Tibial nerve (tissue), 3 donors: ENCODE data around the gene PPARGC1A.

Experiments
- CTCF ChIP-seq, 5 experiments: fragments of 200-600 bp in 3 of 5; fragments of 450-650 bp in 2 of 5; sonication (generic) in 3 of 5; IDR thresholded peaks; one replicate each; pipeline ENCODE4 v1.5.1; 2016 to 2019; ENCODE audit warnings: antibody characterized with exemption in 5 of 5, mild to moderate bottlenecking in 3 of 5, moderate library complexity in 2 of 5
- POLR2A ChIP-seq, 2 donors: fragments of 450-650 bp; IDR thresholded peaks; one replicate each; pipeline ENCODE4 v1.6.1; 2017; ENCODE audit warnings: antibody characterized with exemption in 2 of 2, mild to moderate bottlenecking in 2 of 2, moderate library complexity in 2 of 2

- TF ChIP-seq CTCF (IDR thresholded peaks at IDR 0.05) (no peak), POLR2A (IDR thresholded peaks at IDR 0.05) (no peak)
Observed at GRCh38 chr4:23855912-23856605, 33.8 kb downstream of the PPARGC1A start.
